H1 (cell line): Measurements from ENCODE around the gene UBP1.

ENCODE experiments used
- CEBPB ChIP-seq: IDR thresholded peaks from 2 replicates; pipeline ENCODE4 v1.6.1; 2012; ENCODE audit warnings: low read depth, low read length
- CREB1 ChIP-seq: IDR thresholded peaks from 2 replicates; pipeline ENCODE4 v1.6.1; 2012; ENCODE audit warnings: inconsistent platforms
- EZH2 ChIP-seq: fragments of 200-600 bp; sonication (generic); IDR thresholded peaks from 2 replicates; pipeline ENCODE4 v1.7.1; 2012; ENCODE audit warnings: low read depth, mild to moderate bottlenecking, moderate library complexity, low read length, inconsistent platforms; ENCODE audit not compliant: severe bottlenecking
- GABPA ChIP-seq: IDR thresholded peaks from 2 replicates; pipeline ENCODE4 v1.6.1; 2011; ENCODE audit warnings: mild to moderate bottlenecking, low read length, moderate library complexity, borderline replicate concordance; ENCODE audit not compliant: insufficient read depth
- JUN ChIP-seq: IDR thresholded peaks from 2 replicates; pipeline ENCODE4 v1.6.1; 2011; ENCODE audit warnings: low read depth, mild to moderate bottlenecking, improper control_type of control experiment, low read length
- MAFK ChIP-seq: IDR thresholded peaks from 2 replicates; pipeline ENCODE4 v1.6.1; 2012; ENCODE audit warnings: low read depth, mild to moderate bottlenecking, improper control_type of control experiment, low read length
- POLR2A ChIP-seq, 2 experiments: IDR thresholded peaks; 1 replicate in 1 of 2; 2 replicates in 1 of 2; pipeline ENCODE4 v1.6.1; 2011; ENCODE audit warnings: low read depth in 2 of 2, low read length in 2 of 2, mild to moderate bottlenecking in 2 of 2; ENCODE audit errors: control extremely low read depth in 1 of 2
- POLR2AphosphoS5 ChIP-seq: IDR thresholded peaks from 2 replicates; pipeline ENCODE4 v1.6.1; 2011; ENCODE audit warnings: low read depth, low read length
- RFX5 ChIP-seq: IDR thresholded peaks from 2 replicates; pipeline ENCODE4 v1.6.1; 2011; ENCODE audit warnings: low read depth, low read length, improper control_type of control experiment, borderline replicate concordance
- SIRT6 ChIP-seq: IDR thresholded peaks from one replicate; pipeline ENCODE4 v1.7.1; 2012; ENCODE audit warnings: low read length, inconsistent platforms
- SP1 ChIP-seq: IDR thresholded peaks from 2 replicates; pipeline ENCODE4 v1.6.1; 2011; ENCODE audit warnings: low read depth, low read length
- TBP ChIP-seq: IDR thresholded peaks from 2 replicates; pipeline ENCODE4 v1.6.1; 2011; ENCODE audit warnings: low read depth, low read length, improper control_type of control experiment
- ZNF274 ChIP-seq: IDR thresholded peaks from 2 replicates; pipeline ENCODE4 v1.7.0; 2012; ENCODE audit warnings: low read length, borderline replicate concordance; ENCODE audit errors: extremely low read depth
- TF ChIP-seq, protein P1 (sequence below), 3 experiments: IDR thresholded peaks; 1 replicate in 2 of 3; 2 replicates in 1 of 3; pipeline versions ENCODE4 v1.5.1 to v1.6.1; 2011; ENCODE audit warnings: low read length in 3 of 3, mild to moderate bottlenecking in 3 of 3, inconsistent platforms in 2 of 3, low read depth in 1 of 3, moderate library complexity in 1 of 3; ENCODE audit not compliant: insufficient read depth in 1 of 3; ENCODE audit errors: control extremely low read depth in 1 of 3

DNA sequence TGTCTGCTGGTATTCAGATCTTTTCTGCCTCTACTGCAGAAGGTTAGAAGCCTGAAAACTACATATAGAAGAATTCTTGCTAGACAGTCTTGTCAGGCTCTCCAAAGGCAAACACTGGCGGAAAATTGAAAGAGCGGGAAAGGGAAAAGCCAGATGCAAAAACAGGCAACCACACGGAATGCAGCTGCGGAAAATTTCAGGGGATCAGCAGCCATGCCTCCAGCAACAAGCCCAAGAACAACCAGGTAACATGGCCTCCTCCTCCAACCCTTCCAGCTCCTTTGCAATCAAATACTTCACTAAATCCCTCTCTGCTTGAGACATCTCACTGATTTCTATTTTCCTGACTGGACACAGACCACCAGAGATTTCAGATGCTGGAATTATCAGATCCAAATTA lies 9.6 kb downstream of the UBP1 start:
- TF ChIP-seq EZH2 (no peak), MAFK (no peak), POLR2A (IDR thresholded peaks at IDR 0.05; ENCODE audit: control extremely low read depth in 1 of 2, low read depth in 2 of 2, low read length in 2 of 2) (no peak), RFX5 (no peak), ZNF274 (no peak), SP1 (no peak), TBP (no peak), CREB1 (no peak), POLR2AphosphoS5 (no peak), GABPA (no peak), SIRT6 (no peak), JUN (no peak), CEBPB (no peak)
- TF ChIP-seq, protein P1, sequence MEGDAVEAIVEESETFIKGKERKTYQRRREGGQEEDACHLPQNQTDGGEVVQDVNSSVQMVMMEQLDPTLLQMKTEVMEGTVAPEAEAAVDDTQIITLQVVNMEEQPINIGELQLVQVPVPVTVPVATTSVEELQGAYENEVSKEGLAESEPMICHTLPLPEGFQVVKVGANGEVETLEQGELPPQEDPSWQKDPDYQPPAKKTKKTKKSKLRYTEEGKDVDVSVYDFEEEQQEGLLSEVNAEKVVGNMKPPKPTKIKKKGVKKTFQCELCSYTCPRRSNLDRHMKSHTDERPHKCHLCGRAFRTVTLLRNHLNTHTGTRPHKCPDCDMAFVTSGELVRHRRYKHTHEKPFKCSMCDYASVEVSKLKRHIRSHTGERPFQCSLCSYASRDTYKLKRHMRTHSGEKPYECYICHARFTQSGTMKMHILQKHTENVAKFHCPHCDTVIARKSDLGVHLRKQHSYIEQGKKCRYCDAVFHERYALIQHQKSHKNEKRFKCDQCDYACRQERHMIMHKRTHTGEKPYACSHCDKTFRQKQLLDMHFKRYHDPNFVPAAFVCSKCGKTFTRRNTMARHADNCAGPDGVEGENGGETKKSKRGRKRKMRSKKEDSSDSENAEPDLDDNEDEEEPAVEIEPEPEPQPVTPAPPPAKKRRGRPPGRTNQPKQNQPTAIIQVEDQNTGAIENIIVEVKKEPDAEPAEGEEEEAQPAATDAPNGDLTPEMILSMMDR (IDR thresholded peaks at IDR 0.05; ENCODE audit: control extremely low read depth in 1 of 3, insufficient read depth in 1 of 3, low read depth in 1 of 3, low read length in 3 of 3), result no peak
